AG09309 (cell line): ENCODE results near the gene TREX2.

Experiments
- DNase-seq: peaks from one replicate; pipeline ENCODE4 v3.0.0-alpha.2; 2010; ENCODE audit warnings: low read depth
- H3K4me3 ChIP-seq: 2 replicates; pipeline ENCODE4 v1.5.1; 2011; ENCODE audit warnings: mild to moderate bottlenecking, low read depth, low read length, moderate library complexity; ENCODE audit not compliant: control insufficient read depth
- TF ChIP-seq, protein P1 (sequence below): IDR thresholded peaks from 2 replicates; pipeline ENCODE4 v1.5.1; 2011; ENCODE audit warnings: mild to moderate bottlenecking, low read depth, low read length, inconsistent platforms; ENCODE audit not compliant: insufficient read depth, control insufficient read depth; ENCODE audit errors: missing control alignments

Gene TREX2

DNA sequence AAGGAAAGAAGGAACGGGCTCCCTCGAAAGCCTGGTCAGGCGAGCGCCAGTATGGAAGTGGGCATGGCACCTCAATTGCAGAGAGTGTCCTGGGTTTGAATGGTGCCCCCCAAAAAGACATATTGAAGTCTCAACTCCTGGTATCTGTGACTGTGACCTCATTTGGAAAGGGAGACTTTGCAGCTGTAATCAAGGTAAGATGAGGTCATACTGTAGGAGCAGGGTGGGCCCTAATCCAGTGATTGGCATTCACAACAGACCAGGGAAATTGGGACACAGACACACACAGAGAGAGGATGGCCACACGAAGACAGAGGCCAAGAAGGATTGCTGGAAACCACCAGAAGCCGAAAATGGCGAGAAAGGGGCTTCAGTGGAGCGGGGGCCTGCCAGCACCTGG lies 28.2 kb downstream of the TREX2 start:
- no peak overlapping the region for H3K4me3 ChIP-seq
- TF ChIP-seq, protein P1, sequence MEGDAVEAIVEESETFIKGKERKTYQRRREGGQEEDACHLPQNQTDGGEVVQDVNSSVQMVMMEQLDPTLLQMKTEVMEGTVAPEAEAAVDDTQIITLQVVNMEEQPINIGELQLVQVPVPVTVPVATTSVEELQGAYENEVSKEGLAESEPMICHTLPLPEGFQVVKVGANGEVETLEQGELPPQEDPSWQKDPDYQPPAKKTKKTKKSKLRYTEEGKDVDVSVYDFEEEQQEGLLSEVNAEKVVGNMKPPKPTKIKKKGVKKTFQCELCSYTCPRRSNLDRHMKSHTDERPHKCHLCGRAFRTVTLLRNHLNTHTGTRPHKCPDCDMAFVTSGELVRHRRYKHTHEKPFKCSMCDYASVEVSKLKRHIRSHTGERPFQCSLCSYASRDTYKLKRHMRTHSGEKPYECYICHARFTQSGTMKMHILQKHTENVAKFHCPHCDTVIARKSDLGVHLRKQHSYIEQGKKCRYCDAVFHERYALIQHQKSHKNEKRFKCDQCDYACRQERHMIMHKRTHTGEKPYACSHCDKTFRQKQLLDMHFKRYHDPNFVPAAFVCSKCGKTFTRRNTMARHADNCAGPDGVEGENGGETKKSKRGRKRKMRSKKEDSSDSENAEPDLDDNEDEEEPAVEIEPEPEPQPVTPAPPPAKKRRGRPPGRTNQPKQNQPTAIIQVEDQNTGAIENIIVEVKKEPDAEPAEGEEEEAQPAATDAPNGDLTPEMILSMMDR = no peak
- no peak for DNase-seq

DNA sequence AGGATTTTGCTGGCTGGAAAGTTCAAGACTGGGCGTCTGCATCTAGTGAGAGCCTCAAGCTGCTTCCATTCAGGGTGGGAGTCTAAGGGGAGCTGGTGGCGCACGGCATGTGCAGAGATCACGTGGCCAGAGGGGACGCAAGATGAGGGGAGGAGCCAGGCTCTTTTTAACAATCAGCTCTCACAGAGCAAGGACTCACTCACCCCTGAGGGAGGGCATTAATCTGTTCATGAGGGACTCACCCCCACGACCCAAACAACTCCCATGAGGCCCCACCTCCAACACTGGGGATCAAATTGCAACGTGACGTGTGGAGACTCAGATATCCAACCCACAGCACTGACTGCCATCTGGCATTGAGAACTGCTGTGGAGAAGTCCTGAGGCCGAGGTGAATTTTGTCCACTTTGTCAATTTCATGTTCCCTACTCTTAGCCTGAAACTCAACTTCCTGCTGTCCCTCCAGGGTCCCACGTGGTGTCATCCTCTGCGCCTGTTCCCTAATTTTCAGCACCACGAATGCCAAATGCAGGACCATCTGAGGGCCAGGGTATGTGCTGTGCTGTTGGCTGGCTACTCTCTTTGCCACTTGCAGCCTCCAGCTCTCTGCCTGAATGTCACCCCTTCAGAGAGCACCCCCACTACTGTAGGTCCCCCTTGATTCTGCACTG lies 28.9 kb downstream of the TREX2 start:
- TF ChIP-seq, protein P1 = no peak
- no peak overlapping the region for H3K4me3 ChIP-seq
- no peak for DNase-seq

DNA sequence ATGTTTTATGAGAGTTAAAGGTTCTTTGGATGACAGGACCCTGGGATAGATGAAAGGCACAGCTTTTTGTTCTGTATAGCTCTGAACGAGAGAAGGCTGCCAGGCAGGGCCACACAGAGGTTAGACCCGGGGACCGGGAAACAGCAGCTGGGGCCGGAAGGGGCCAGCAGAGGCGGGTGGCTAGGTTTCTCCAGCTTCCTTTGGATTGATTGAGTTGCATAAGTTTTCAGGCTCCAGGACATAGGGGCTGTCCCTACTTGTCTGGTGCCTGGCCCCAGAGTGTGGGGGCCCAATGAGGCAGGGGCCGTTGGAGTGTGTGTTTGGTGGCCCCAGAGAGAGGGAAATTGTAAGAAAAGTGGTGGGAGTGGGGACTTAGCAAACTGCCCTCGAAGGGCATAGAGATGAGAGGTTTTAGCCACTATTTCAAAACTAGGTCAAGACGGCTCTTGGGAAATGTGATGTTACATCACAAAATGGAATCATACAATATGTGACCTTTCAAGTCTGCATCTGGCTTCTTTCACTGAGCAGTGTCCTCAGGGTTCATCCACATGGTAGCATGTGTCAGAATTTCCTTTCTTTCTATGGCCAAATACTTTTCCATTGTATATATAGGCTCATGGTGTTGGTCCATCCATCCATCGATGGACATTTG lies 30.9 kb downstream of the TREX2 start:
- H3K4me3 ChIP-seq = no peak overlapping the region
- DNase-seq = no peak
- TF ChIP-seq, protein P1 = no peak

DNA sequence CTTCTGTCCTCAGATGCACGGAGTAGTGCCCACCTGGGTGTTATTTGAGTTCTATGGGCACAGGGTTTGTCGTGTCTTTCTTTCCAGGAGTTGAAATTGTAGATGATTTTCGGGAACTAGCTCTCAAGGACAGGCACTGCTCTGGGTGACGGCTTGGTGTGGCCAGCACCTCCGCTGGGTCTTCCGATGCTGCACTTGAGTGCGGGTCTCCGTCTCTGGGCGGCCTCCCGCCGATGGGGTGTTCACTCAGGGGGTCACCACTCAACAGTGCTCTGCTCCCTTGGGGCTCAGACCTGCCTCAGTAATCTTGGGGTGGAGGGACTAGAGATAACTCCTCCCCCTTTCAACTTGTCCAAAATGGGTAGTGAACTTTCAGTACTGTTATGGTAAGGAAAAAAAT lies 32.1 kb downstream of the TREX2 start:
- no peak for DNase-seq
- TF ChIP-seq, protein P1 = no peak
- H3K4me3 ChIP-seq = no peak overlapping the region

DNA sequence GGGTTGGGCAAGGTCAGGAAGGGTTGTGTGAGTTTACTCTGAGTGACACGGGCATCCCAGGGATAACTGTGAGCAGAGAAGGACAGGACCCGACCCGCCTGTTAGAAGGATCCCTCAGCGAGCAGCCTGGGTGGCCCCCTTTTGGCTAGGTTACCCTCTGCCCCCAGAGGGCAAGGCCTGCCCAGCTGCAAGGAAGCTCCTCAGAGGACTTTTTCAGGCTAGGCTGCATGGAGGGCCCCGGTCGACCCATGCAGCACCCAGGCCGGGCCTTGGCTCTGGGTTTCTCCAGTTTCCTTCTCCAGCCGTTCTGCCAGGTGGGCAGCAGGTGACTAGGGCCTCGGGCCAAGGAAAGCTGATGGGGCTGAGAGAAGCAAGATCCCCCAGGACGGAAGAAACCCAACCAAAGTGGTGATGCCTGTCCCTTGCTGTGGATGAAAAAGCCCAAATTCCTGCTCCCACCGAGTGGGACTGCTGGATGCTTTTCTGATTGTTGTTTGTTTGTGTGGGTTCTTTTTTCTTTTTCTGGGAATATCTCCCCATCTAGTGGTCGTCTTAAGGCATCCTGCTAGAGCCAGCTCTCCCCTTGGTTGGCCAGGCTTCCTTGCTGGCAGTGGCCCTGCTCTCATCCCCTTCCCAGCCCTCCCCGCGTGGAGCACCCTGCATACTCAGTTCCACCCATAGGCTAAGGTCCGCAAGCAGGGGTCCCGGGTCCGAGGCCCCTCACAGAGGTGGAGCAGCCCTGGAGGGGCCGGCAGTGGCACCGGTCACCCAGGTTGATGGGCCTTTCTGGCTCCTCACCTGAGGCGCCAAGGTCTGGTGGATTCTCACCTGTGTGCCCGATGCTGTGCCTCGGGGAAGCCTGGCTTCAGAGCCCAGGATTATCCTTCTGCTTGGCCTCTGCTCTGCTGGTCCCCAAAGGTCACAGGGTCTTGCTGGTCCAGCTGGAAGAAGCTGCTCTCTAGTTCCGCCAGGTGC lies 32.8 kb downstream of the TREX2 start:
- TF ChIP-seq, protein P1 = no peak
- no peak overlapping the region for H3K4me3 ChIP-seq
- DNase-seq = no peak

DNA sequence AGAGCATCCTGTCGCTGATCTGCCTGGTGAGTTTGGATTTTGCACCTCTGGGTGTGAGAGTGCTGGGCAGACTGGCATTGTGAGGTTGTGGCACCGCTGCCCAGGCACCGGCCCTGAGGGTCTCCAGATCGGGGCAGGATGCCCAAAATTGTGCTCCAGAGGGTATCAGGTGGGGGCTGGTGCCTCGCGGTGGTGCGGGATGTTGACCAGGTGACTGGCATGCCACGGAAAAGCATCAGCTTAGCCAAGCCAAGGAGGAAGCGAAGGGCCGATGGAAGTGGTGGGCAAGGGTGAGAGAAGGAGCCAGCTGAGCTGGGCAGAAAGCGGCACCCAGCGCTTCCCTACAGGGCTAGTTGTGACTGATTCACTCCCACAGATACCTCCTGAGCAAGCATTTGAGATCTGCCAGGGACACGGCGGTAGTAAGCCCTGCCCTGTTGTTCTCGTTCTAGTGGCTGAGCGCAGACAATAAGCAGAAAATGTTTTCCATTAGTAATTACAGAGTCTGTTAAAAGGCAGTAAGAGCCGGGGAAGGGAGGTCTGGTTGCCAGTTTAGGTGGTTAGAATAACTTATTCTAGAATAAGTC lies 33.8 kb downstream of the TREX2 start:
- no peak overlapping the region; the same call in 1 of the 2 replicates for H3K4me3 ChIP-seq

More for the DNA sequence above, 33.8 kb downstream of the TREX2 start:
- DNase-seq = no peak
- TF ChIP-seq, protein P1 = no peak
